Neutrophil (primary cell): ENCODE data around the gene BIK.

ENCODE experiments used
- H3K27ac ChIP-seq: fragments of 200-600 bp; sonication (generic); 2 replicates; pipeline ENCODE4 v1.5.1; 2016; ENCODE audit warnings: mild to moderate bottlenecking, moderate library complexity
- H3K27me3 ChIP-seq: fragments of 200-600 bp; sonication (generic); 2 replicates; pipeline ENCODE4 v1.6.0; 2016; ENCODE audit warnings: mild to moderate bottlenecking
- H3K36me3 ChIP-seq: fragments of 200-600 bp; sonication (generic); 2 replicates; pipeline ENCODE4 v1.5.1; 2017
- H3K4me1 ChIP-seq, 2 experiments: fragments of 200-600 bp in 1 of 2; sonication (generic) in 1 of 2; 1 replicate in 1 of 2; 2 replicates in 1 of 2; pipeline versions ENCODE4 v1.5.1 to v1.6.1; 2013 to 2016; ENCODE audit warnings: low read depth in 1 of 2, low read length in 1 of 2, mild to moderate bottlenecking in 1 of 2, moderate library complexity in 1 of 2; ENCODE audit not compliant: control insufficient read depth in 1 of 2, insufficient read depth in 1 of 2
- H3K4me3 ChIP-seq, 2 experiments: fragments of 200-600 bp in 1 of 2; sonication (generic) in 1 of 2; 1 replicate in 1 of 2; 2 replicates in 1 of 2; pipeline ENCODE4 v1.5.1; 2013 to 2016; ENCODE audit warnings: low read depth in 1 of 2, low read length in 1 of 2, mild to moderate bottlenecking in 1 of 2, moderate library complexity in 1 of 2
- H3K9me3 ChIP-seq: fragments of 200-600 bp; sonication (generic); 2 replicates; pipeline ENCODE4 v1.5.1; 2016
- TF ChIP-seq, protein P1 (sequence below): fragments of 200-600 bp; sonication (generic); IDR thresholded peaks from 2 replicates; pipeline ENCODE4 v1.5.1; 2016; ENCODE audit warnings: antibody characterized with exemption

Gene BIK

DNA sequence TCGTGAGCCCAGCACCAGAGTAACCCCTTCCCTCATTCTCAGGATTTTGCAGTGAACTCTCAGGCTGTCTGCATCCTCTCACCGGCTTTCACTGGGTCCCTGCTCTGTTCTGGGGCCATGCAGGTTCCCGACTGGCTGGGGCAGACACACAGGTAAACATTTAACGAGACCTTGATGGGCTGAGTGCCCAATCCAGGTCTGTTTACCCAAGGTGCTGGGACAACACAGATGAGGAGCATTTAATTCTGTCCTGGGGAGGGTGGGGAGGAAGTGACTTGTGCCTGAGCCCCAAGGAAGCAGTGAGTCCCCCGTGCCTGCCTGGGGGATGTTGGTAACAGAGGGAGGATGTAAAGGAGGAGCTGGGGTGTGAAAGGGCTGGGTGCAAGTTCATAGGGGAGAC lies 4.4 kb downstream of the BIK start:
- TF ChIP-seq, protein P1, sequence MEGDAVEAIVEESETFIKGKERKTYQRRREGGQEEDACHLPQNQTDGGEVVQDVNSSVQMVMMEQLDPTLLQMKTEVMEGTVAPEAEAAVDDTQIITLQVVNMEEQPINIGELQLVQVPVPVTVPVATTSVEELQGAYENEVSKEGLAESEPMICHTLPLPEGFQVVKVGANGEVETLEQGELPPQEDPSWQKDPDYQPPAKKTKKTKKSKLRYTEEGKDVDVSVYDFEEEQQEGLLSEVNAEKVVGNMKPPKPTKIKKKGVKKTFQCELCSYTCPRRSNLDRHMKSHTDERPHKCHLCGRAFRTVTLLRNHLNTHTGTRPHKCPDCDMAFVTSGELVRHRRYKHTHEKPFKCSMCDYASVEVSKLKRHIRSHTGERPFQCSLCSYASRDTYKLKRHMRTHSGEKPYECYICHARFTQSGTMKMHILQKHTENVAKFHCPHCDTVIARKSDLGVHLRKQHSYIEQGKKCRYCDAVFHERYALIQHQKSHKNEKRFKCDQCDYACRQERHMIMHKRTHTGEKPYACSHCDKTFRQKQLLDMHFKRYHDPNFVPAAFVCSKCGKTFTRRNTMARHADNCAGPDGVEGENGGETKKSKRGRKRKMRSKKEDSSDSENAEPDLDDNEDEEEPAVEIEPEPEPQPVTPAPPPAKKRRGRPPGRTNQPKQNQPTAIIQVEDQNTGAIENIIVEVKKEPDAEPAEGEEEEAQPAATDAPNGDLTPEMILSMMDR = no peak
- Histone ChIP-seq H3K4me3 (no peak overlapping the region), H3K9me3 (no peaks in the 10 kb centered on the region), H3K27me3 (peaks cover 16% of the 10 kb centered on the region), H3K36me3 (no peaks in the 10 kb centered on the region), H3K27ac (no peak overlapping the region), H3K4me1 (peaks cover 47 to 51% of the 10 kb centered on the region in 2 experiments)

DNA sequence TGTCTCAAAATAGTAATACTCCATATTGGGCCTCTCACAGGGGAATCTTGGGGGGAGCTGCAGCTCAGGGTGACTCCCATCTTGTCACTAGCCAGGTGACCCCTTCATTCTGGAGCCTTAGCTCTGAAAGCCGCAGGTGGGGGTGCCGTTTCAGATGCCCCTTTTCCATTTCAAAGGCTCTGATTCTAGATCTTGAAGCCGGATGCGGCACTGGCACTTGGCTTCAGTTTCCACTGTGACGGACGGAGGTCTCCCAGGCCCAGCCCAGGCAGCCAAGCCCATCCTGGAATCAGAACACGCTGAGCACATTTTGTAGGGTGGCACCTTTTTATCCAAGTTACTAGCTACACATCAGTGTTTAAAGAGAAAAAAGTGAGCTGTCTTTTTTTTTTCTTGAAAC lies 6.4 kb downstream of the BIK start:
- Histone ChIP-seq H3K27ac (no peak overlapping the region), H3K36me3 (no peaks in the 10 kb centered on the region), H3K9me3 (no peaks in the 10 kb centered on the region), H3K4me1 (peaks cover 37 to 40% of the 10 kb centered on the region in 2 experiments), H3K27me3 (peaks cover 2% of the 10 kb centered on the region), H3K4me3 (no peak overlapping the region)
- TF ChIP-seq, protein P1 = no peak

GRCh38 chr22:43118024-43118849 lies 7.7 kb downstream of the BIK start:
- Histone ChIP-seq H3K4me3 (no peak overlapping the region), H3K4me1 (peaks cover 40 to 46% of the 10 kb centered on the region in 2 experiments), H3K27me3 (no peaks in the 10 kb centered on the region), H3K36me3 (no peaks in the 10 kb centered on the region), H3K27ac (no peak overlapping the region), H3K9me3 (no peaks in the 10 kb centered on the region)
- TF ChIP-seq, protein P1 = no peak

DNA sequence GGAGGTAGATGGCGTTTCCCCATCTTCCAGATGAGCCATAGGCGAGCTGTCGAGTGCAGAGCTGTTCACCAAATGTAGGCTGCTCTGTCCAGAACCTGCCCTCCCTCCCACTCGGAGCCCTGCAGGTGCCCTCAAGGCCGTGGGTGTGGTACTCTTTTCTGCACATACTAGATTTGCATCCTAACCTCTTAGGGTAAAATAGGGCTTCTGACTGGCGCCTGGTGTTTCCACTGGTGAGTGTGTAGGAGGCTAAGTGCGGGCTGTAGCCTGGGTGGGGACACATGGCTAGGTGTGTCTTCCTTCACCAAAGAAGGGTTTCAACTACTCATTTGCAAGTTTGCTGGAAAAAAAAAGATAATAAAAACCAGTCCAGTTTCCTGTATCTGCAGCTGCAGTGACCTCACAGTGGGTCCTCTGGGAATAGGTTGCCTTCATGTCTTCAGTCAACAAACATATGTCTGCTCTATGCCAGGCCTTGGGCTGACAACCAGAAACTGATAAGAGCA lies 8.5 kb downstream of the BIK start:
- H3K9me3 ChIP-seq = no peaks in the 10 kb centered on the region
- no peak overlapping the region for H3K27ac ChIP-seq
- TF ChIP-seq, protein P1 = no peak
- no peaks in the 10 kb centered on the region for H3K27me3 ChIP-seq
- no peak overlapping the region for H3K4me3 ChIP-seq
- H3K4me1 ChIP-seq = peaks cover 32 to 39% of the 10 kb centered on the region in 2 experiments
- H3K36me3 ChIP-seq = peaks cover under 1% of the 10 kb centered on the region

- Histone ChIP-seq H3K4me1 (peaks cover 21 to 33% of the 10 kb centered on the region in 2 experiments), H3K4me3 (no peak overlapping the region), H3K36me3 (peaks cover 18% of the 10 kb centered on the region), H3K9me3 (no peaks in the 10 kb centered on the region), H3K27me3 (no peaks in the 10 kb centered on the region), H3K27ac (no peak overlapping the region)
- TF ChIP-seq, protein P1 = no peak
Observed at GRCh38 chr22:43126501-43127165, 16.1 kb downstream of the BIK start.
